Fibroblast of the aortic adventitia (primary cell): ENCODE data around the gene LRRC25. TPM values are rescaled to one million over a fixed set of nuclear protein-coding genes. Genes with fewer than 3 reads are reported as not detected.
A peak's percentile ranks its signal among the peaks of the same experiment; 100 is the strongest.
"Not testable (repeated sequence)": the region's sequence is repeated elsewhere in the genome, so short reads cannot be mapped to it uniquely, and the experiment has no call there.

Experiments
- DNase-seq: peaks from one replicate; pipeline ENCODE4 v3.0.0-alpha.2; 2010; ENCODE audit warnings: low read depth
- H3K4me3 ChIP-seq: 2 replicates; pipeline ENCODE4 v1.5.1; 2011; ENCODE audit warnings: low read depth, mild to moderate bottlenecking, control low read depth, low read length, moderate library complexity
- CTCF ChIP-seq: IDR thresholded peaks from 2 replicates; pipeline ENCODE4 v1.5.1; 2011; ENCODE audit warnings: mild to moderate bottlenecking, low read length, control low read depth, inconsistent platforms; ENCODE audit not compliant: insufficient read depth
- total RNA-seq: library from RNA; depleted of rRNA; stranded (reverse); fragments of >200 nt; gene quantifications from 2 replicates; pipeline ENCODE4 v1.2.3, GENCODE V29; 2012; ENCODE audit warnings: low replicate concordance

Gene LRRC25
- total RNA-seq, 1 donor = 0.09 TPM

- no peak for TF ChIP-seq CTCF
- no peak for DNase-seq
- peak overlapping the region; percentile 58 for H3K4me3 ChIP-seq
These were observed 17.2 kb upstream of the LRRC25 start for GRCh38 chr19:18414504-18415177.

GRCh38 chr19:18412610-18413239 lies 15.3 kb upstream of the LRRC25 start:
- TF ChIP-seq CTCF = no peak
- no peak for DNase-seq

GRCh38 chr19:18408053-18408476 lies 10.6 kb upstream of the LRRC25 start:
- no peak for DNase-seq
- no peak overlapping the region for H3K4me3 ChIP-seq
- peak; percentile 47 for TF ChIP-seq CTCF

More at GRCh38 chr19:18412610-18413239, 15.3 kb upstream of the LRRC25 start:
- H3K4me3 ChIP-seq = no peak overlapping the region

- no peak overlapping the region for H3K4me3 ChIP-seq
- TF ChIP-seq CTCF = no peak
- DNase-seq = no peak
These were observed 9.3 kb upstream of the LRRC25 start for GRCh38 chr19:18406749-18407148.

GRCh38 chr19:18405754-18406153 lies 8.3 kb upstream of the LRRC25 start:
- DNase-seq, H3K4me3 ChIP-seq: not testable (repeated sequence)

- DNase-seq, H3K4me3 ChIP-seq: not testable (repeated sequence)
These were observed 5.2 kb upstream of the LRRC25 start for GRCh38 chr19:18402455-18403248.

- TF ChIP-seq CTCF = peak; percentile 60
- DNase-seq = peak; percentile 78
- no peak overlapping the region for H3K4me3 ChIP-seq
These were observed 4.2 kb upstream of the LRRC25 start for GRCh38 chr19:18401580-18402112.
